Endothelial cell of umbilical vein (primary cell): ENCODE measurements around the gene CACNA2D3. TPM values are rescaled to one million over a fixed set of nuclear protein-coding genes. Genes with fewer than 3 reads are reported as not detected.

ENCODE experiments used
- BruUV-seq: library from RNA; stranded (reverse); fragments of 400-500 nt; replicated peaks from 2 replicates; lab custom pipeline; 2021; lab: Mats Ljungman, UMichigan
- CTCF ChIA-PET: fragments of 300-600, 350-600 bp; sonication (Branson Sonifier 250); formaldehyde crosslinking; loops from one replicate; lab custom pipeline; 2021; ENCODE audit warnings: antibody characterized with exemption, inconsistent platforms; lab: Charles Lee
- POLR2A ChIA-PET: fragments of 300-600, 350-600 bp; sonication (Branson Sonifier 250); formaldehyde crosslinking; loops from one replicate; lab custom pipeline; 2021; ENCODE audit warnings: antibody characterized with exemption, inconsistent platforms; lab: Charles Lee
- DNase-seq: peaks from one replicate; pipeline ENCODE4 v3.0.0-alpha.2; 2011; ENCODE audit warnings: low read depth, low spot score
- FAIRE-seq: peaks from 2 replicates; lab custom pipeline; 2011; peaks lifted over from hg19 to GRCh38; lab: Jason Lieb, UNC
- H2AFZ ChIP-seq: 2 replicates; pipeline ENCODE4 v1.6.0; 2012; ENCODE audit warnings: low read depth, low read length, control low read depth, inconsistent platforms
- H3K27ac ChIP-seq: 2 replicates; pipeline ENCODE4 v1.5.1; 2011; ENCODE audit warnings: low read depth, mild to moderate bottlenecking, control low read depth, low read length, moderate library complexity; ENCODE audit not compliant: insufficient read depth
- H3K27me3 ChIP-seq, 2 experiments: 2 replicates each; pipeline versions ENCODE4 v1.6.0 to v1.6.1; 2011; ENCODE audit warnings: low read length in 2 of 2, mixed read lengths in 1 of 2; ENCODE audit not compliant: control insufficient read depth in 2 of 2, insufficient read depth in 2 of 2
- H3K36me3 ChIP-seq, 2 experiments: 2 replicates in 1 of 2; 3 replicates in 1 of 2; pipeline ENCODE4 v1.5.1; 2011; ENCODE audit warnings: low read length in 2 of 2, mild to moderate bottlenecking in 1 of 2, moderate library complexity in 1 of 2; ENCODE audit not compliant: control insufficient read depth in 2 of 2, insufficient read depth in 2 of 2; ENCODE audit errors: extremely low read depth in 1 of 2
- H3K4me1 ChIP-seq: 3 replicates; pipeline ENCODE4 v1.5.1; 2011; ENCODE audit warnings: mild to moderate bottlenecking, low read length; ENCODE audit not compliant: control insufficient read depth, insufficient read depth; ENCODE audit errors: extremely low read depth
- H3K4me2 ChIP-seq: 2 replicates; pipeline ENCODE4 v1.6.1; 2011; ENCODE audit warnings: low read length, control low read depth, mixed read lengths; ENCODE audit not compliant: insufficient read depth
- H3K4me3 ChIP-seq, 3 experiments: fragments of 200-600 bp in 1 of 3; sonication (generic), shearing (Covaris generic) in 1 of 3; replicated peaks in 1 of 3; 2 replicates each; pipeline ENCODE4 v1.5.1; 2011 to 2016; ENCODE audit warnings: control low read depth in 3 of 3, low read length in 3 of 3, mild to moderate bottlenecking in 2 of 3, inconsistent platforms in 1 of 3, low read depth in 1 of 3, moderate library complexity in 1 of 3; ENCODE audit not compliant: insufficient read depth in 1 of 3
- H3K79me2 ChIP-seq: 2 replicates; pipeline ENCODE4 v1.6.0; 2012; ENCODE audit warnings: low read length, inconsistent platforms; ENCODE audit not compliant: control insufficient read depth, insufficient read depth
- H3K9ac ChIP-seq: replicated peaks from 2 replicates; pipeline ENCODE3; 2011; ENCODE audit warnings: low read length, control low read depth; ENCODE audit not compliant: insufficient read depth; ENCODE audit errors: extremely low read depth
- H3K9me1 ChIP-seq: replicated peaks from 3 replicates; pipeline ENCODE4 v1.6.0; 2011; ENCODE audit warnings: mild to moderate bottlenecking, low read length; ENCODE audit not compliant: control insufficient read depth, insufficient read depth; ENCODE audit errors: extremely low read depth
- H3K9me3 ChIP-seq: replicated peaks from 2 replicates; pipeline ENCODE4 v1.5.1; 2012; ENCODE audit warnings: low read length, inconsistent platforms; ENCODE audit not compliant: control insufficient read depth, insufficient read depth
- H4K20me1 ChIP-seq: replicated peaks from 2 replicates; pipeline ENCODE3; 2011; ENCODE audit warnings: mild to moderate bottlenecking, low read length; ENCODE audit not compliant: control insufficient read depth, insufficient read depth; ENCODE audit errors: extremely low read depth
- CTCF ChIP-seq, 2 donors: IDR thresholded peaks; 1 replicate in 1 of 2; 2 replicates in 1 of 2; pipeline ENCODE4 v1.5.1; 2011; ENCODE audit warnings: low read length in 2 of 2, mild to moderate bottlenecking in 2 of 2, moderate library complexity in 2 of 2, control low read depth in 1 of 2, inconsistent platforms in 1 of 2, low read depth in 1 of 2; ENCODE audit not compliant: insufficient read depth in 1 of 2; ENCODE audit errors: extremely low read depth in 1 of 2
- EZH2 ChIP-seq: IDR thresholded peaks from 2 replicates; pipeline ENCODE4 v1.6.1; 2012; ENCODE audit warnings: borderline replicate concordance, low read depth, mild to moderate bottlenecking, moderate library complexity, low read length, inconsistent platforms; ENCODE audit not compliant: severe bottlenecking
- FOS ChIP-seq: IDR thresholded peaks from 2 replicates; pipeline ENCODE4 v1.6.1; 2011; ENCODE audit warnings: mild to moderate bottlenecking, low read length, moderate library complexity, borderline replicate concordance; ENCODE audit not compliant: insufficient read depth
- GATA2 ChIP-seq: IDR thresholded peaks from 2 replicates; pipeline ENCODE4 v1.7.0; 2011; ENCODE audit warnings: low read depth, mild to moderate bottlenecking, moderate library complexity, mixed read lengths, low read length; ENCODE audit not compliant: insufficient read length, insufficient read depth
- JUN ChIP-seq: IDR thresholded peaks from 2 replicates; pipeline ENCODE4 v1.6.1; 2011; ENCODE audit warnings: borderline replicate concordance, low read depth; ENCODE audit not compliant: insufficient read length, insufficient read depth
- MAX ChIP-seq: IDR thresholded peaks from 2 replicates; pipeline ENCODE4 v1.6.1; 2011; ENCODE audit not compliant: insufficient read depth, insufficient read length
- MYC ChIP-seq: IDR thresholded peaks from one replicate; pipeline ENCODE4 v1.6.1; 2011; ENCODE audit warnings: mild to moderate bottlenecking, low read depth, low read length
- POLR2A ChIP-seq: IDR thresholded peaks from 2 replicates; pipeline ENCODE4 v1.6.1; 2012; ENCODE audit warnings: low read depth, mild to moderate bottlenecking, control low read depth, low read length
- POLR2AphosphoS5 ChIP-seq: IDR thresholded peaks from 2 replicates; pipeline ENCODE4 v1.6.1; 2012; ENCODE audit warnings: low read depth, mild to moderate bottlenecking, control low read depth, low read length, moderate library complexity; ENCODE audit not compliant: insufficient read depth
- dilution Hi-C: fragments of 300-500 bp; cut with MboI; formaldehyde crosslinking; loops from one replicate; pipeline ENCODE4 v1.15.0; 2019; ENCODE audit warnings: low sequenced_read_pairs; ENCODE audit not compliant: extremely low pct_ligation_motif_present
- intact Hi-C: fragments of 100-400 bp; cut with micrococcal nuclease; formaldehyde crosslinking; loops from one replicate; pipeline ENCODE4 v1.10.0; 2022
- polyA plus RNA-seq, 4 experiments: library from polyadenylated mRNA; depleted of rRNA in 3 of 4; stranded (reverse) in 3 of 4; unstranded in 1 of 4; fragments of >200 nt; gene quantifications; 2 replicates each; pipeline versions ENCODE4 v1.2.1 to v1.2.3, GENCODE V29; 2011 to 2012; ENCODE audit warnings: missing spikeins in 1 of 4
- total RNA-seq: library from RNA; stranded (reverse); gene quantifications from 2 replicates; pipeline ENCODE4 v1.2.3, GENCODE V29; 2021

CACNA2D3 gene
- total and polyA plus RNA-seq, 2 donors (not counting 3 experiments of a cell fraction or from before 2014, with no cell fraction given) = not detected

DNA sequence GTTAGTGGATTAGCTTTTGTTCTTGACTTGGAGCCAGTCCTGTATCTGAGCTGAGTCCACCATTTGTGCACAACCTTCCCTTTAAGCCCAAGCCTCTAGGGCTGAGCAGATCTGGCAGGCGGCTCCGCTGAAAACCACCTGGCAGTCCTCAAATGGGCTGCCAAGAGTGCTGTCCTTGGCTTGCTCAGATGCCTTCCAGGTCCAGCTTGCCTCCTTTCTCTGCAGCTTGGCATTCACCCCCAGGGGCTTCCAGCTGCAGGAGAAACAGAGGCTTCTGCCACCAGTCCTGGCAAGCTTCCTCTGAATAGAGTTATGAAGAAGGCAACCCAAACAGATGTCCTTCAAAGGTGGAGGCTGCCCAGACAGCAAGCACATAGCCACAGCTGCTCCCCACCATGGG is 708.8 kb downstream of the CACNA2D3 start:
- no peaks in the 10 kb centered on the region for H3K4me1 ChIP-seq
- dilution Hi-C loops (no loop called here), intact Hi-C loops (no loop called here)
- BruUV-seq = no TSS peak
- no peak overlapping the region for H3K4me3 ChIP-seq
- CTCF ChIA-PET = interaction anchor here (0.6 to 1.6 kb wide), 4 partner anchors 11 to 1664 kb away, joined by 3 to 4 read pairs (median 3); no protein-coding TSS in a partner anchor
- no peaks in the 10 kb centered on the region for H3K36me3 ChIP-seq
- H3K9me3 ChIP-seq = no peaks in the 10 kb centered on the region
- H3K79me2 ChIP-seq = no peaks in the 10 kb centered on the region
- no peaks in the 10 kb centered on the region for H3K9me1 ChIP-seq
- H2AFZ ChIP-seq = no peak overlapping the region
- FAIRE-seq = no peak
- H3K27me3 ChIP-seq = no peaks in the 10 kb centered on the region
- TF ChIP-seq MAX (no peak), FOS (no peak), POLR2AphosphoS5 (no peak), MYC (no peak), EZH2 (no peak), CTCF (IDR thresholded peaks at IDR 0.05; ENCODE audit: extremely low read depth in 1 of 2, insufficient read depth in 1 of 2, low read depth in 1 of 2, low read length in 2 of 2) (no peak), GATA2 (no peak), POLR2A (no peak), JUN (no peak)
- no peak overlapping the region for H3K9ac ChIP-seq
- POLR2A ChIA-PET = no interaction called here
- no peak for DNase-seq
- no peaks in the 10 kb centered on the region for H4K20me1 ChIP-seq
- no peak overlapping the region for H3K27ac ChIP-seq
- H3K4me2 ChIP-seq = no peak overlapping the region
